Measurements from ENCODE around the gene SLC22A23.

The SLC22A23 gene

GRCh38 chr6:3278691-3279090, 178.2 kb downstream of the SLC22A23 start:
- Histone ChIP-seq H3K4me1 (ENCODE audit: low read length) (no peaks in the 10 kb centered on the region), H3K4me2 (ENCODE audit: low read length) (no peak overlapping the region), H3K9ac (ENCODE audit: low read length) (no peak overlapping the region), H3K4me3 (ENCODE audit: low read length) (no peak overlapping the region), H3K9me3 (ENCODE audit: insufficient read depth, low read length) (no peaks in the 10 kb centered on the region), H2AFZ (ENCODE audit: low read depth, low read length) (no peak overlapping the region), H3K36me3 (replicated peaks; ENCODE audit: low read depth, low read length) (no peaks in the 10 kb centered on the region), H3K79me2 (ENCODE audit: low read length) (no peaks in the 10 kb centered on the region), H3K27ac (ENCODE audit: low read length) (no peak overlapping the region), H4K20me1 (ENCODE audit: insufficient read depth, low read length) (no peaks in the 10 kb centered on the region), H3K27me3 (ENCODE audit: low read depth, low read length) (no peaks in the 10 kb centered on the region)
- TF ChIP-seq CTCF (IDR thresholded peaks at IDR 0.05; ENCODE audit: low read depth, low read length) (no peak), EZH2phosphoT487 (IDR thresholded peaks at IDR 0.05; ENCODE audit: low read depth) (no peak)

GRCh38 chr6:3277851-3278416, 178.9 kb downstream of the SLC22A23 start:
- Histone ChIP-seq H3K4me1 (ENCODE audit: low read length) (no peaks in the 10 kb centered on the region), H3K9ac (ENCODE audit: low read length) (no peak overlapping the region), H3K79me2 (ENCODE audit: low read length) (no peaks in the 10 kb centered on the region), H2AFZ (ENCODE audit: low read depth, low read length) (no peak overlapping the region), H3K27ac (ENCODE audit: low read length) (no peak overlapping the region), H3K27me3 (ENCODE audit: low read depth, low read length) (no peaks in the 10 kb centered on the region), H3K36me3 (replicated peaks; ENCODE audit: low read depth, low read length) (peaks cover under 1% of the 10 kb centered on the region), H3K4me3 (ENCODE audit: low read length) (no peak overlapping the region), H4K20me1 (ENCODE audit: insufficient read depth, low read length) (no peaks in the 10 kb centered on the region), H3K4me2 (ENCODE audit: low read length) (no peak overlapping the region), H3K9me3 (ENCODE audit: insufficient read depth, low read length) (no peaks in the 10 kb centered on the region)
- TF ChIP-seq EZH2phosphoT487 (IDR thresholded peaks at IDR 0.05; ENCODE audit: low read depth), result no peak

- Histone ChIP-seq H3K4me3 (ENCODE audit: low read length) (no peak overlapping the region), H2AFZ (ENCODE audit: low read depth, low read length) (no peak overlapping the region)
- no peak for TF ChIP-seq CTCF (IDR thresholded peaks at IDR 0.05; ENCODE audit: low read depth, low read length)
- no peak for TF ChIP-seq EZH2phosphoT487 (IDR thresholded peaks at IDR 0.05; ENCODE audit: low read depth)
Observed at GRCh38 chr6:3277251-3277650, 179.6 kb downstream of the SLC22A23 start.

GRCh38 chr6:3276174-3277167, 180.4 kb downstream of the SLC22A23 start:
- H3K4me1 ChIP-seq (ENCODE audit: low read length), result no peaks in the 10 kb centered on the region
- no peaks in the 10 kb centered on the region for H3K79me2 ChIP-seq (ENCODE audit: low read length)
- no peak overlapping the region for H3K9ac ChIP-seq (ENCODE audit: low read length)
- no peak overlapping the region for H3K4me2 ChIP-seq (ENCODE audit: low read length)
- no peak for TF ChIP-seq EZH2phosphoT487 (IDR thresholded peaks at IDR 0.05; ENCODE audit: low read depth)
- TF ChIP-seq CTCF (IDR thresholded peaks at IDR 0.05; ENCODE audit: low read depth, low read length), result no peak
- H3K9me3 ChIP-seq (ENCODE audit: insufficient read depth, low read length), result no peaks in the 10 kb centered on the region
- H4K20me1 ChIP-seq (ENCODE audit: insufficient read depth, low read length), result no peaks in the 10 kb centered on the region
- H3K27me3 ChIP-seq (ENCODE audit: low read depth, low read length), result no peaks in the 10 kb centered on the region
- no peak overlapping the region for H3K4me3 ChIP-seq (ENCODE audit: low read length)
- H2AFZ ChIP-seq (ENCODE audit: low read depth, low read length), result no peak overlapping the region
- no peak overlapping the region for H3K27ac ChIP-seq (ENCODE audit: low read length)
- peaks cover 9% of the 10 kb centered on the region for H3K36me3 ChIP-seq (replicated peaks; ENCODE audit: low read depth, low read length)

More at GRCh38 chr6:3277251-3277650, 179.6 kb downstream of the SLC22A23 start:
- Histone ChIP-seq H3K9me3 (ENCODE audit: insufficient read depth, low read length) (no peaks in the 10 kb centered on the region), H3K27me3 (ENCODE audit: low read depth, low read length) (no peaks in the 10 kb centered on the region), H3K79me2 (ENCODE audit: low read length) (no peaks in the 10 kb centered on the region), H3K4me2 (ENCODE audit: low read length) (no peak overlapping the region), H3K36me3 (replicated peaks; ENCODE audit: low read depth, low read length) (peaks cover 6% of the 10 kb centered on the region), H3K4me1 (ENCODE audit: low read length) (no peaks in the 10 kb centered on the region), H3K27ac (ENCODE audit: low read length) (no peak overlapping the region), H4K20me1 (ENCODE audit: insufficient read depth, low read length) (no peaks in the 10 kb centered on the region), H3K9ac (ENCODE audit: low read length) (no peak overlapping the region)

Data from OCI-LY3 (cell line).